Measurements from ENCODE around the gene SPATA32.
A peak's percentile ranks its signal among the peaks of the same experiment; 100 is the strongest.

The SPATA32 gene

GRCh38 chr17:45227926-45228762, 33.8 kb downstream of the SPATA32 start:
- DNase-seq, result no peak

- no peak for DNase-seq
Measured at GRCh38 chr17:45227101-45227925, 34.6 kb downstream of the SPATA32 start.

- DNase-seq, result no peak
Measured at GRCh38 chr17:45226576-45226975, 35.3 kb downstream of the SPATA32 start.

GRCh38 chr17:45225964-45226530, 35.8 kb downstream of the SPATA32 start:
- DNase-seq, result no peak

- DNase-seq, result no peak
Measured at GRCh38 chr17:45225051-45225700, 36.7 kb downstream of the SPATA32 start.

- no peak for DNase-seq
Measured at GRCh38 chr17:45224671-45225050, 37.2 kb downstream of the SPATA32 start.

GRCh38 chr17:45223539-45224528, 38.1 kb downstream of the SPATA32 start:
- DNase-seq, result no peak

- no peak for DNase-seq
Measured at GRCh38 chr17:45222996-45223538, 38.8 kb downstream of the SPATA32 start.

- DNase-seq, result no peak
Measured at GRCh38 chr17:45222289-45222995, 39.5 kb downstream of the SPATA32 start.

- DNase-seq, result no peak
Measured at GRCh38 chr17:45222014-45222288, 39.9 kb downstream of the SPATA32 start.

GRCh38 chr17:45221081-45222013, 40.5 kb downstream of the SPATA32 start, which contains the start of gene FMNL1:
TSS of gene FMNL1 (plus strand) at chr17:45221885. CDS start at chr17:45222125, 240 bp downstream.
- DNase-seq, result no peak

GRCh38 chr17:45220079-45220478, 41.8 kb downstream of the SPATA32 start:
- no peak for DNase-seq

- peak; percentile 68 for DNase-seq
Measured at GRCh38 chr17:45218895-45219661, 42.8 kb downstream of the SPATA32 start.
